Neuronal stem cell (in vitro differentiated cells): Measurements from ENCODE around the gene MED13L.

Experiments used
- DNase-seq: peaks from one replicate; pipeline ENCODE4 v3.0.0-alpha.2; 2013; ENCODE audit warnings: low spot score
- H2AFZ ChIP-seq: one replicate; pipeline ENCODE4 v1.6.1; 2013; ENCODE audit warnings: mild to moderate bottlenecking, low read length, inconsistent platforms
- H2AK5ac ChIP-seq: 2 replicates; pipeline ENCODE4 v1.6.1; 2013; ENCODE audit warnings: low read depth, mild to moderate bottlenecking, inconsistent platforms, low read length, moderate library complexity, mixed read lengths
- H2BK120ac ChIP-seq: 2 replicates; pipeline ENCODE4 v1.6.1; 2013; ENCODE audit warnings: low read depth, mild to moderate bottlenecking, inconsistent platforms, low read length, moderate library complexity, mixed read lengths
- H2BK12ac ChIP-seq: one replicate; pipeline ENCODE4 v1.6.1; 2013; ENCODE audit warnings: low read length, inconsistent platforms
- H2BK15ac ChIP-seq: 2 replicates; pipeline ENCODE4 v1.6.1; 2013; ENCODE audit warnings: mild to moderate bottlenecking, low read length, inconsistent platforms, mixed read lengths
- H2BK5ac ChIP-seq: one replicate; pipeline ENCODE4 v1.6.1; 2013; ENCODE audit warnings: inconsistent platforms, mild to moderate bottlenecking, low read length, moderate library complexity
- H3K14ac ChIP-seq: one replicate; pipeline ENCODE4 v1.6.1; 2013; ENCODE audit warnings: low read length, inconsistent platforms
- H3K18ac ChIP-seq: 2 replicates; pipeline ENCODE4 v1.6.1; 2013; ENCODE audit warnings: low read length, inconsistent platforms
- H3K23ac ChIP-seq: 2 replicates; pipeline ENCODE4 v1.6.1; 2013; ENCODE audit warnings: low read depth, mild to moderate bottlenecking, mixed read lengths, low read length, inconsistent platforms; ENCODE audit not compliant: poor library complexity
- H3K27ac ChIP-seq: replicated peaks from 3 replicates; pipeline ENCODE4 v1.5.1; 2013; ENCODE audit warnings: low read length, inconsistent platforms
- H3K27me3 ChIP-seq, 3 experiments: 2 replicates each; pipeline ENCODE4 v1.6.1; 2013; ENCODE audit warnings: low read length in 3 of 3, mild to moderate bottlenecking in 2 of 3, inconsistent platforms in 1 of 3, low read depth in 1 of 3, mixed read lengths in 1 of 3, moderate library complexity in 1 of 3; ENCODE audit not compliant: control insufficient read depth in 3 of 3, insufficient read depth in 3 of 3
- H3K36me3 ChIP-seq, 2 donors: replicated peaks in 1 of 2; 2 replicates each; pipeline ENCODE4 v1.6.1; 2013; ENCODE audit warnings: low read length in 2 of 2; ENCODE audit not compliant: control insufficient read depth in 2 of 2, insufficient read depth in 2 of 2
- H3K4ac ChIP-seq: 2 replicates; pipeline ENCODE4 v1.6.1; 2013; ENCODE audit warnings: inconsistent platforms, mild to moderate bottlenecking, low read length, moderate library complexity
- H3K4me1 ChIP-seq, 2 donors: 1 replicate in 1 of 2; 2 replicates in 1 of 2; pipeline ENCODE4 v1.6.1; 2013; ENCODE audit warnings: low read length in 2 of 2, low read depth in 1 of 2; ENCODE audit not compliant: control insufficient read depth in 2 of 2, insufficient read depth in 1 of 2
- H3K4me2 ChIP-seq: one replicate; pipeline ENCODE4 v1.6.1; 2013; ENCODE audit warnings: mild to moderate bottlenecking, low read length, inconsistent platforms; ENCODE audit not compliant: insufficient read depth, poor library complexity, severe bottlenecking
- H3K4me3 ChIP-seq, 2 donors: 2 replicates each; pipeline ENCODE4 v1.5.1; 2013; ENCODE audit warnings: low read length in 2 of 2, mild to moderate bottlenecking in 2 of 2, inconsistent platforms in 1 of 2, moderate library complexity in 1 of 2
- H3K79me1 ChIP-seq: one replicate; pipeline ENCODE4 v1.6.1; 2013; ENCODE audit warnings: low read depth, mild to moderate bottlenecking, inconsistent platforms, low read length, moderate library complexity
- H3K9ac ChIP-seq: one replicate; pipeline ENCODE4 v1.6.1; 2013; ENCODE audit warnings: mild to moderate bottlenecking, low read depth, low read length, inconsistent platforms; ENCODE audit not compliant: poor library complexity
- H3K9me3 ChIP-seq, 2 donors: replicated peaks in 1 of 2; 2 replicates each; pipeline versions ENCODE3 to v1.6.1; 2013; ENCODE audit warnings: low read length in 2 of 2, mild to moderate bottlenecking in 2 of 2, inconsistent platforms in 1 of 2, low read depth in 1 of 2, mixed read lengths in 1 of 2, moderate library complexity in 1 of 2; ENCODE audit not compliant: control insufficient read depth in 2 of 2, insufficient read depth in 1 of 2
- H4K8ac ChIP-seq: one replicate; pipeline ENCODE4 v1.6.1; 2013; ENCODE audit warnings: low read depth, mild to moderate bottlenecking, inconsistent platforms, low read length, moderate library complexity
- H4K91ac ChIP-seq: one replicate; pipeline ENCODE4 v1.6.1; 2013; ENCODE audit warnings: low read length, low read depth, mild to moderate bottlenecking, inconsistent platforms; ENCODE audit not compliant: poor library complexity
- WGBS, 2 donors: extraction: QIAGEN DNeasy Blood & Tissue Kit; methylation state at CpG; one replicate each; pipeline ENCODE4 v1.1.7; 2013; ENCODE audit warnings: missing lambda C conversion rate in 2 of 2, mixed read lengths in 1 of 2; ENCODE audit not compliant: insufficient read length in 2 of 2, insufficient replicate concordance in 1 of 2; ENCODE audit errors: extremely low coverage in 2 of 2; 5-methylcytosine and 5-hydroxymethylcytosine counted together

The MED13L gene

DNA sequence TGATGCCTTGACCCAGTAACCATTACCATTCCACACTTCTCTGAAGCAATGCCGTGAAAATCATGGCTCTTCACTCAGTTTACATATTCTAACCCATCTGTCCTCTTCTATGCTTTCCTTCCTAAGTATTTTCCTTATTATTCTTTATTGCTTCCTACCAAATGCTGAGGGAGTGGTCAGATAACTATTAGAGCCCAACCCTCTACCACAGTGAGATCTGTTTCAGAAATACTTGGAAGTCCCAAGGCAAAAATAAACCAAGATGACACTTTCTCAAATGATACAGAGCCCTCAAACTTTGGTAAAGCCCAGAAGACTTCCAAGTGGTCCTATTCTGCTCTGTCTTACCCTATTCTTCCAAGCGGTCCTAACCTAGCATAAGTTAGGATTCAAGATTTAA lies 68.0 kb downstream of the MED13L start:
- Histone ChIP-seq H3K79me1 (no peaks in the 10 kb centered on the region), H3K4me2 (no peak overlapping the region), H3K4me1 (peaks cover 5 to 6% of the 10 kb centered on the region in 2 donors), H2BK15ac (no peak overlapping the region), H3K18ac (no peak overlapping the region), H3K27me3 (no peaks in the 10 kb centered on the region), H3K4me3 (no peak overlapping the region), H4K91ac (no peak overlapping the region), H3K23ac (no peak overlapping the region), H3K36me3 (no peaks in the 10 kb centered on the region), H2AFZ (no peak overlapping the region), H2AK5ac (no peak overlapping the region), H2BK5ac (no peak overlapping the region), H4K8ac (no peak overlapping the region), H2BK12ac (no peak overlapping the region), H3K14ac (no peak overlapping the region), H3K9ac (no peak overlapping the region), H3K9me3 (no peaks in the 10 kb centered on the region), H2BK120ac (no peak overlapping the region), H3K4ac (no peak overlapping the region), H3K27ac (no peak overlapping the region)
- no CpG with 5 or more reads among the region's 2 CpGs for WGBS, 2 donors
- DNase-seq, result no peak

DNA sequence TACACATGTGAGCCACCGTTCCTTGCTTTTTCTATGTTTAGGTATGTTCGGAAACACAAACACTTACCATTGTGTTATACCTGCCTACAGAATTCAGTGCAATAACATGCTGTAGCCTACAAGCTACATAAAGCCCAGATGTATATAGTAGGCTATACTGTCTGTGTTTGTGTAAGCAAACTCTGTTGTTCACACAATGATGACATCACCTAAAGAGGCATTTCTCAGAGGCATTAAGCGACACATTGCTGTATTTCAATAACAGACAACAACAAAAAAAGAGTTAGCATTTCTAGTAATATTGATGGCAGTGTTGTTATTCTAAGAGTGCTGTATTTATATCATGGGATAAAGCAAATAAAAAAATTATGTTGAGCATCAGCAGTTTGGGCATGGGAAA lies 70.2 kb downstream of the MED13L start:
- H3K4ac ChIP-seq, result no peak overlapping the region
- no peak overlapping the region for H3K4me2 ChIP-seq
- H3K4me1 ChIP-seq, result peaks cover 5 to 10% of the 10 kb centered on the region in 2 donors
- no peak overlapping the region for H2BK12ac ChIP-seq
- no peak overlapping the region for H2BK120ac ChIP-seq
- no peak overlapping the region for H3K14ac ChIP-seq
- H3K9me3 ChIP-seq, result no peaks in the 10 kb centered on the region
- no peak overlapping the region for H4K8ac ChIP-seq
- no peak overlapping the region for H3K18ac ChIP-seq
- H3K27ac ChIP-seq, result no peak overlapping the region
- no peak overlapping the region for H3K23ac ChIP-seq
- DNase-seq, result no peak
- no peak overlapping the region for H4K91ac ChIP-seq
- H2BK5ac ChIP-seq, result no peak overlapping the region
- WGBS, 2 donors, result no CpG with 5 or more reads among the region's 3 CpGs
- H2AK5ac ChIP-seq, result no peak overlapping the region
- H3K27me3 ChIP-seq, result no peaks in the 10 kb centered on the region
- no peak overlapping the region for H3K9ac ChIP-seq
- H3K4me3 ChIP-seq, result no peak overlapping the region
- H3K36me3 ChIP-seq, result peaks cover 0 to 2% of the 10 kb centered on the region in 2 donors
- H2AFZ ChIP-seq, result no peak overlapping the region
- H2BK15ac ChIP-seq, result no peak overlapping the region
- H3K79me1 ChIP-seq, result no peaks in the 10 kb centered on the region

DNA sequence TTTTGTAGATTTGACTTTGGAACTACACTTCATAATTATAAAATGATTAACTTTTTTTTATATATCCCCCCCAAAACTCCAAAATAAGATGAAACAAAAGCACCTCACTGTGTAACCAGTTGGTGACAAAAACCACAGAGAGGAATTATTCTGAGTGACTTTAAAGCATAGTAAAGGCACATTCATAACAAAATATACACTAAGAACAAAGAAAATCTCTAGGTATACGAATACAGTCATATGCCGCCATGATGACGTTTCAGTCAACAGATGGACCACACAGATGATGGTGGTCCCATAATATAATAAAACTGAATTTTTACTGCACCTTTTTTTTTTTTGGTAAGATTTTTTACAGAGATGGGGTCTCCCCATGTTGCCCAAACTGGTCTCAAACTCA lies 70.7 kb downstream of the MED13L start:
- Histone ChIP-seq H4K91ac (no peak overlapping the region), H3K4ac (no peak overlapping the region), H3K18ac (no peak overlapping the region), H3K4me3 (no peak overlapping the region), H3K27me3 (no peaks in the 10 kb centered on the region), H2AK5ac (no peak overlapping the region), H2BK120ac (no peak overlapping the region), H2BK12ac (no peak overlapping the region), H3K23ac (no peak overlapping the region), H3K9me3 (no peaks in the 10 kb centered on the region), H3K4me1 (peaks cover 7 to 15% of the 10 kb centered on the region in 2 donors), H3K4me2 (no peak overlapping the region), H3K36me3 (peaks cover 0 to 2% of the 10 kb centered on the region in 2 donors), H2BK5ac (no peak overlapping the region), H2AFZ (no peak overlapping the region), H3K79me1 (no peaks in the 10 kb centered on the region), H3K27ac (no peak overlapping the region), H4K8ac (no peak overlapping the region), H3K9ac (no peak overlapping the region), H2BK15ac (no peak overlapping the region), H3K14ac (no peak overlapping the region)
- no CpG with 5 or more reads among the region's 3 CpGs for WGBS, 2 donors
- no peak for DNase-seq

DNA sequence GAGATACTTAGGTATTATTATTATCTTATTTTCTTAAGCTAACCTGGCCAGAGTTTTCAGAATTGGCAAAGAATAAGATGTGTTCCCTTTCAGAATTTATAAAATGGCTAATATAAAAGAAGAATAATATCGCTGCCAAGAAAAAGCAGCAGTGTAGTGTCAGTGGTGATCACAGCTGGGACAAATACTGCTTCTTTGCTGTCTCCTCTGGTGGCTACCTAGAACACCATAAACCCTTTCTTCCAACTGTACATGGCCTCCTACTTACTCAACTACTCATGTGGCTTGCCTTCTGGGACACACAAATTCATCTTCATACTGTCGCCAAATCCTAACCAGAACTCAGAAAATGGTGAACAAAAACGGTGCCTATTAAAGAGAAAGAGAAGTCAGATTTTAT lies 72.7 kb downstream of the MED13L start:
- Histone ChIP-seq H3K36me3 (peaks cover 0 to 2% of the 10 kb centered on the region in 2 donors), H2BK15ac (no peak overlapping the region), H3K79me1 (no peaks in the 10 kb centered on the region), H3K4ac (no peak overlapping the region), H4K91ac (no peak overlapping the region), H3K9ac (no peak overlapping the region), H4K8ac (no peak overlapping the region), H2BK12ac (no peak overlapping the region), H3K23ac (no peak overlapping the region), H3K18ac (no peak overlapping the region), H3K4me3 (no peak overlapping the region), H3K9me3 (no peaks in the 10 kb centered on the region), H3K27me3 (no peaks in the 10 kb centered on the region), H2BK120ac (no peak overlapping the region), H3K4me1 (peaks cover 5 to 12% of the 10 kb centered on the region in 2 donors), H3K4me2 (no peak overlapping the region), H3K14ac (no peak overlapping the region), H3K27ac (no peak overlapping the region), H2AK5ac (no peak overlapping the region), H2BK5ac (no peak overlapping the region), H2AFZ (no peak overlapping the region)
- no peak for DNase-seq
- WGBS, 2 donors, result no CpG with 5 or more reads among the region's 3 CpGs
